Measurements from ENCODE around the gene ARMH1.
A peak's percentile ranks its signal among the peaks of the same experiment; 100 is the strongest.

ARMH1 gene

GRCh38 chr1:44674113-44675000 lies at the start of gene ARMH1, which contains the start of gene TMEM53:
Gene ARMH1, plus strand, starts transcription at chr1:44674714. Its CDS starts 14,984 bp downstream, at chr1:44689698.
Gene TMEM53, minus strand, starts transcription at chr1:44674481. Its CDS starts 90 bp downstream, at chr1:44674391.
- peak; percentile 98 for DNase-seq (ENCODE audit: low spot score)

- DNase-seq (ENCODE audit: low spot score): no peak
These were observed 49.2 kb upstream of the ARMH1 start for GRCh38 chr1:44625348-44625747.

- no peak for DNase-seq (ENCODE audit: low spot score)
These were observed 45.4 kb upstream of the ARMH1 start for GRCh38 chr1:44628962-44629756.

GRCh38 chr1:44630116-44630515 lies 44.4 kb upstream of the ARMH1 start:
- no peak for DNase-seq (ENCODE audit: low spot score)

GRCh38 chr1:44631333-44631646 lies 43.2 kb upstream of the ARMH1 start:
- no peak for DNase-seq (ENCODE audit: low spot score)

- peak; percentile 91 for DNase-seq (ENCODE audit: low spot score)
These were observed 42.6 kb upstream of the ARMH1 start for GRCh38 chr1:44631647-44632539.

GRCh38 chr1:44632598-44632997 lies 41.9 kb upstream of the ARMH1 start:
- DNase-seq (ENCODE audit: low spot score): peak; percentile 13

GRCh38 chr1:44634606-44635189 lies 39.8 kb upstream of the ARMH1 start:
- DNase-seq (ENCODE audit: low spot score): no peak

- no peak for DNase-seq (ENCODE audit: low spot score)
These were observed 39.1 kb upstream of the ARMH1 start for GRCh38 chr1:44635439-44635838.

GRCh38 chr1:44636083-44636687 lies 38.3 kb upstream of the ARMH1 start:
- no peak for DNase-seq (ENCODE audit: low spot score)

GRCh38 chr1:44636688-44637598 lies 37.6 kb upstream of the ARMH1 start:
- no peak for DNase-seq (ENCODE audit: low spot score)

GRCh38 chr1:44637702-44638411 lies 36.7 kb upstream of the ARMH1 start:
- DNase-seq (ENCODE audit: low spot score): no peak

- no peak for DNase-seq (ENCODE audit: low spot score)
These were observed 34.2 kb upstream of the ARMH1 start for GRCh38 chr1:44640200-44640853.

- DNase-seq (ENCODE audit: low spot score): no peak
These were observed 33.1 kb upstream of the ARMH1 start for GRCh38 chr1:44641126-44642102.

GRCh38 chr1:44642255-44642654 lies 32.3 kb upstream of the ARMH1 start:
- no peak for DNase-seq (ENCODE audit: low spot score)

- no peak for DNase-seq (ENCODE audit: low spot score)
These were observed 31.6 kb upstream of the ARMH1 start for GRCh38 chr1:44642925-44643324.

- DNase-seq (ENCODE audit: low spot score): no peak
These were observed 30.7 kb upstream of the ARMH1 start for GRCh38 chr1:44643721-44644334.
